HG02763 (cell line): ENCODE data around the gene MTG2.
A peak's percentile ranks its signal among the peaks of the same experiment; 100 is the strongest.

Source experiments
- ATAC-seq: cut with Tn5 transposase; IDR thresholded peaks from one replicate; pipeline ENCODE4 v1.9.1; 2021; ENCODE audit warnings: mild to moderate bottlenecking, moderate library complexity; ENCODE audit not compliant: unreplicated experiment

The MTG2 gene

DNA sequence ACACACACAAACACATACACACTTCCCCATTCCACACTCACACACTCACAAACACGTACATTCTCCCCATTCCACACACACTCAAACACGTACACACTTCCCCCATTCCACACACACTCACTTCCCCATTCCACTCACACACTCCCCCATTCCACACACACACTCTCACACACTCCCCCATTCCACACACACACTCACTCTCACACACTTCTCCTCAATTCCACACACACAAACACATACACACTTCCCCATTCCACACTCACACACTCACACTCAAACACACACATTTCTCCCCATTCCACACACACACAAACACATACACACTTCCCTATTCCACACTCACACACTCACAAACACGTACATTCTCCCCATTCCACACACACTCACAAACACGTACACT lies 46.8 kb downstream of the MTG2 start:
- ATAC-seq = no peak

DNA sequence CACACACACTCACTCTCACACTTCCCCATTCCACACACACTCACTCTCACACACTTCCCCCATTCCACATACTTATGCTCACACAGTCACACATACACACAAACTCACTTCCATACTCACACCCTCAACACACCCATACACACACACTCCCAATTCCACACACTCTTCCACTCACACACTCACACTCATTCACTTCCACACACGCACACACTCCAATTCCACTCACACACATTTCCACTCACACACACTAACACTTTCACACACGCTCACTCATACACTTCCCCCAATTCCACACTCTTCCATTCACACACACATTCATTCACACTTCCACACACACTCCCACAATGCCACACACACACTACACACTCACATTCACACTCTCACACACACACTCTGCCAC lies 47.4 kb downstream of the MTG2 start:
- ATAC-seq = no peak

DNA sequence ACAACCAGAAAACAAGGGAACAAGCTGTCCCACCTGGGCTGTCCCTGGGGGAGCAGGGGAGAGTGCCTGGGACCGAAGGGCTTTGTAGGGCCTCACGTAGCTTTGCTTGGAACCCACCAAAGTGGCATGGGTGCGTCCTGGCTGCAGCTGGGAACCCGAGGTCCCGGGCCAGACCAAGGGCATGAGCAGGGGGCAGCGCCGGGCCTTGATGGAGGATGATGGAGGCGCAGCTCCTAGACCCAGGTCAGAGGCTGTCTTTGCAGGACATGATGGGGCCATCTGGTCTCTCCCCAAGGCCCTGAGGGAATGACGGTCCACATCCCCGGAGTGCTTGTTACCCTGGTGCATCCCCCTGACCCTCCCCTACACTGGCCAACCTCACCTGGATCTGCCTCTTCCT lies 47.9 kb downstream of the MTG2 start:
- no peak for ATAC-seq

DNA sequence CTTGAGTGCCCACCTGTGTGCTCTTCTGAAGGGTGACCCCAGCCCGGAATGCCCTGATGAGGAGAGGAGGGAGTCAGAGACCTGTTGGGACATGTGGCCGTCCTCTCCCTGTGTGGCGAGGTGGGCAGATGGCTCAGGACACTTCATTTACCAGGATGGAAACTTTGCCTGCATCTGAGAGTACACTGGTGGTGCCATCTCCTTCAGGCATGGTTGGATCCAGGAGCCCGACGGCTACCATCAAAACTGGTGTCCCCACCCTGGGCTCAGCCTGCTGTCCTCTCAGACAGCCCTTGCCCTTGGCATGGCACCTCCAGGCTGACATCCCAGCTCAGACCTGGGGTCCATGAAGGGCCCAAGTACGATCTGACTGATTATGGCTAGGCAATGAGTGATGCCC lies 48.5 kb downstream of the MTG2 start:
- ATAC-seq = no peak

DNA sequence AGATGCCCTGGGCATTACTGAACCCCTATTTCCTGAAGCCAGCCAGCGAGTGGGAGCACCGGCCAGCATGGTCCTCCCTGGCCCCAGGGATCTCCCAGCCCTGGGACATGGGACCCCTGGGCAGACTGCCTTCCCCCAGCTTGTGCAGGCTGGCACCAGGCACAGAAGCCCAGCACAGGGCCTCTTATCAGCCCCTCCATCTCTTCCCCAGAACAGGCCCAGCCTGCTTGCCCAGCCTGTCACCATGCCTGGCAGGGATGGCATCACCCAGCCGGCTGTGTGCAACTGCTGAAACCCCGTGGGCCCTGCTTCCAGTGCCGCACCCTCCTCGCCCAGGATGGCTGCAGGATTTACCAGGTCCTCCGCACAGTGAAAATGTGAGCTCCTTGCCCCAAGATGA lies 49.4 kb downstream of the MTG2 start:
- no peak for ATAC-seq

DNA sequence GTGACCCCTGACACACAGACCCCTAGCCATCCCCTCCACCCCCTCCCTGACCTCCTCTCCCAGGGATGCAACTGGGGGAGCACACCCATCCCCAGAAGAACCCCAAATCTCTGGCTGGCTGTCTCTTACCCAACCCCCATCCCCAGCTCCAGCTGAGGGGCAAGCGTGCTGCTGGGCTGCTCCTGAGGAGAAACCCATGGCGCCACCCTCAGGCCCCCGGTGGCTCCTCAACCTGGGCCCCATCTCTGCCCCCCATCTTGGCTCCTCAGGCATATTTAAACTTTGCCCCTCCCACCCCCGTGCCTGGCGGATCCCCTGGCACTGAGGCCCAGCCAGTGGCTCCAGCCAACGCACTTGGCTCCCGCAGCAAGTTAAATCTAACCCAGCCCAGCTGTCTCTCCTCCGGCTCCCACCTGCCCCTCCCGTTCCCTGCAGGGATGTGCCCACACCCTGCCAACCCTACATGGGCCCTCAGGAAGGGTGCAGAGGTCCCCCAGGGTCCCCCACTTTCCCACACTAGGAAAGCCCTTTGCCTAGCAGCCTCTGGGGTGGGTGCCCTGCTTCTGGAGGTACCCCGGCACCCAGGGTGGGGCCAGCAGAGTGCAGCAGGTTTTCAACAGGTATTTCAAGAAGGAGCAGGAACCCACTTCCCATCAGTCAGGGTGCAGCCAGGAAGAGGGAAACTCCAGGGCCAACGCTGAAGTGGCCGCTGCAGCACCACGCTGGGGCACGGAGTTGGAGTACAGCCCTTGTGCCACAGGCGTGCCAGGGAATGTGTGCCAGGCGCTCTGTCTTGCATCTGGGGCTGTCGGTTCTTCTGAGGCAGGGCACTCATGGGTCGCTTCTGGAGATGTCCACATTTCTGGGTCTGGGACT lies 50.2 kb downstream of the MTG2 start:
- no peak for ATAC-seq

DNA sequence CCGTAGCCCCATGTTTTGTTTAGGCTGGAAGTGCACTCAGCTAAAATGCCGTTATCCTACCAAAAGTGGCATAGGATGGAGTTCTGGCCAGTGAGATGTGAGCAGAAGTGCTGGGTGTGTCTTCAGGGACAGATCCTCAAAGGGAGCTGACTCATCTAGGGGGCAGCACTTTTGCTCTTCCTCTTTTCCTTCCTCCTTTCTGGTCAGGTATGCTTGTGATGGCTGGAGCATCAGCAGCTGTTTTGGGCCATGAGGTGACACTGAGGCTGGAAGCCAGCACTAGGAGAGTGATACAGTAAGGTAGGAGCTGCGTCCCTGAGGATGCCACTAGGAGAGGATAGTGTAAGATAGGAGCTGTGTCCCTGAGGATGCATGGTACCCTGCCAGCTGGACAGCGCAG lies 50.9 kb downstream of the MTG2 start:
- ATAC-seq = no peak

DNA sequence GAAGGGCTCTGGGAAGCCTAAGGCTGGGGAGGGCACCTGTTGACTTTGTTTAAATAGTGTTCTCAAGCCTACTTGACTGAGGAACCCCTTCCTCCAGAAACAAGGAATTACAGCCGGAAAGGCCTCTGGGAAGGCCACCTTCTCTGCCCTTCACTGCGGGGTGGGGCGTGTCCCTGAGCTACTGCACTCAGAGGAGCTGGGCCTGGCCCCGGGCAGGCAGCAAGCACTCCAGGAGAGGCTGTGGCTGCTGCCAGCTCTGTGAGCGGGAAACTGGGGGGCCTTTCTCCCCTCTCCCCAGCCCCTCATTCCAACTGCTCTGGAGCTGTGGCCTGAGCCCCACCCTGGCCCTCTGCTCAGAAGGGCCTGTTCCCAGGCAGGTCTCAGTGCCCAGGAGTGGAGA lies 51.5 kb downstream of the MTG2 start:
- no peak for ATAC-seq

DNA sequence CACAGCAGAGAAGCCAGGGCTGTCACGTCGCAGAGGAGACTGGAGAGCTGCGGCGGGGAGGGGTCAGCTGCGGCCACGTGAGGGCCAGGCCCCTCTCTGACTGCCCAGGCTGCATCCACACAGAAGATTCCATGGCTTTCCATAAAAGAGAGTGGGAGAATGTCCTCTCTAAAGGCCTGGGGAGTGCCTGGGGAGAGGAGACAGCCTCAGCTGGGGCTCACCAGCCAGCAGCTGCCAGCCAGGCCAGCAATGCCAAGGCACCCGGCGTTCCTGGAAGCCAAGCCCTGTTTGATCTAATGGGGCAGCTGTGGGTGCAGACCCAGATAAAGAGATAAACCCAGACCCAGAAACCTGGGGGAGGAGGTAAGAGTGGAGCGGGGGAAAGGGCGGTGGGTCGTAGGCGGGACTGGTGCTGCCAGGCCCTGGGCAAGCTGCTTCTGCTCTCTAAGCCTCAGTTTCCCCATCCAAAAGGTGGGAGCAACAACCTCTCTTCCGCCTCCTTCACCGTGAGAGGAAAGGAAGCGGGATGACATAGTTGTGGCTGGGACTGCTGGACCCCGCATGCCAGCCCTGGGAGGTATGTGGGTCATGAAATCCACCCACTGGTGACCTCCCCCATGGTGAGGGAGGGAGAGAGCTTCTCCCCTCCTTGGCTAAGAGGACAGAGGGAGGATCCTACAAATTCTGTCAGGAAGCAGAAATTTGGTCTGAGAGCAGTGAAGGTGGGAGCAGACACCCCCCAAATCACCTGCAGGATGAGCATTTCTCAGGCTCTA lies 52.4 kb downstream of the MTG2 start:
- no peak for ATAC-seq

DNA sequence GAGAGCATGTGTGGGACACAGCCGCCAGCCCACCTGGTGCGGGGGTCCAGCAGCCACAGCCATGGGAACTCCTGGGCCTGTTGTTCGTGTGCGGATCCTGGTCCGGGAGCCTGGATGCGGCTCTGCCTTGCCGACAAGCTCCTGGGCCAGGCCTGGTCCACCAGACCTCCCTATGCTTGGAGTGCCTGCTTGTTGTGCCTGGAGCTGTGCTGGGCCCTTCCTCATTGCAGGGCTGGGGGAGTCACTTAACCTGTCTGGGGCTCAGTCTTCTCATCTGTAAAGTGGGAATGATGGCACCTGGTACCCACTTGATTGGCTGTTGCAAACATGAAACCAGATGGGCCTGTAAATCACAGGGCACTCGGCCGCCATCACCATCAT lies 52.9 kb downstream of the MTG2 start:
- no peak for ATAC-seq

DNA sequence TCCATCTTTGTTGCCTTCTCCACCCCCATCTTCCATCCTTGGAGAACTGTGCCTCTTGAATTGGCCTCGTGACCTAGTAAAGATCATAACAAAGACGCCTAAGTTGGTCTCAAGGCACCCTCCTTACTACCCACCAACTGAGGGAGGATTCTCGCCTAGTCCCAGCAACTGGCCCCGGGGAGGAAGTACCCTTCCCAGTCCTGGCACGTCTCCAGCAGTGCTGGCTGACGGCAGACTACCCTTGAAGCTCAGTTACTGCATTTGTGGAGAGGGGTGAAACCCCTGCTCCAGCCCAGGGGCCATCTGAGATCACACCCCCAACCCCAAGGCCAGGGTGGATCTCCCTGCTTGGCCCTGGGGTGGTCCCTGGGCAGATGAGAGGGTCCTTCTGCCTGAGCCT lies 53.4 kb downstream of the MTG2 start:
- ATAC-seq = no peak

DNA sequence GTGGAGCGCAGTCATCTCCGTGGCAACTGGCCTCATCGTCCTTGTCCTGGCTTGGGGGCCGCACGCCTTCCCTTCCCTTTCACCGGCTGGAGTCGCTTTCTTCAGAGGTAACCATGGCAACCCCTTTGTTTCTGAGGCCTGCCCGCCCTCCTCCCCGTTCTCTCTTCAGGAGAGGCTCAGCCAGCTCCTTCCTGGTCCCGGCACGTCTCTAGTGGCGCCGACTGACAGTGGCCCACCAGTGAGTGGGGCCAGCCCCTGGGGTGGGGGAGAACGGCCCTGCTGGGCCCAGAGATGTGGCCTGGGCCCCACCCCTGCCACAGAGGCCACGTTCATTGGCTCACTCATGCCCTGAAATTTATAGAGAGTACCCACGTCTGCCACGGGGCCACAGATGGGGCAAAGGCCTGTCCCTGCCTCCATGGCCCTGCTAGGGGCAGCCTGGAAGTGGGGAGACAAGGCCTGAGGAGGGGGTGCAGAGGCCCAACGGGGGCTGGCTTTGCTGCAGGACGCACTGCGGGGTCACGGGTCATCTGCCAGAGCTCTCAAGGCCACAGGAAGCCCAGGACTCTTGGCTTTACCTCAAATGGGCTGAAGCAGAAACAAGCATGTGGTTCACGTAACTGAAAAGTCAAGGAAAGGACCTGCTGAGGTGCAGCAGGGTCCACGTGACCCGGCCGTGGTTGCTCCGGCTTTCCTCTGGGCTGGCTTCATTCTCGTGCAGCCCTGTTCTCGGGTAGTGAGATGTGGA lies 54.1 kb downstream of the MTG2 start:
- ATAC-seq = no peak

DNA sequence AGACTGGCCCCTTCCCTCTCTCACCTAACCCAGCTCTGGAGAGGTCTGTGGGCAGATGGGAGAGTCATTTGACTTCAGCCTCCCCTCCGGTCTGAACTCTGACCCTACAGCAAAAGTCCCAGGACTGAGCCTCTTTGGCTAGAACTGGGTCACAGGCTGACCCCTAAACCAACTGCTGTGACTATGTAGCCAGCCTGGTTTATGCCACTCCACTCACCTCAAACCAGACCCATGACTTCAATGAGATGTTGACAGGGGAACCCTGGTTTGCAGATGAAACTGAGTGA lies 54.6 kb downstream of the MTG2 start:
- no peak for ATAC-seq

DNA sequence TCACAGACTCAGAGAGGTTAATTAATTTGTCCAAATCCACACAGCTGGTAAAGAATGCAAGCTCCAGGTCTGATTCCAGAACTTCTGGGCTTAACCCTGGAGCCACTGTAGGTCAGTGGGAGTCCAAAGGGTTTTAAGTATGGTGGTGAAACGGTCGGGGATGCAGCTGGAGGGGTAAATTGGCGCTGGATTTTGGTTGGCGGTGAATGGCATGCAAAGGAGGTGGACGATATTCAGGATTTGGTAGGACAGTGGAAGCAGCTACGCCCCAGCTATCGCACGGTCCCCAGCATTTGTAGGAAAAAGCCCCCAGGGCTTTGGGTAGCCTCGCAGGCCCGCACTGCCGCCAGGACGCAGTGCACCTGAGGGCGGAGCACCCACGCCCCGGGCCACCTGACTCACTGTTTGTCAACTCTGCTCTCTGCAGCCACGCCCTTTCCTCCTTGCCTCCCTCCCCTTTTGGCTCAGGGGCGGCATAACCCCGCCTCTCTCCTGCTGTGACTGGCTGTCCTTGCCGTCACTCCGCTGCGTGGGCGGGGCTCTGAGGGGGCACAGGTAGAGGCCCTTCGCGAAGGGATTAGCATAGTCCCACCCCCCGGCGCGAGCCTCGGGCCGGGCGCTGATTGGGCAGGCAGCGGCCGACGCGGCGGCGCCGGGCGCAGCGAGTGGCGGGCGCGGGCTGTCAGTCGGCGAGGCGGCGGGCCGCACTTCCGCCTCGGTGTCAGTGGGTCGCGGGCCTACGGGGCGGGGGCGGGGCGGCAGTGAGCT lies 55.2 kb downstream of the MTG2 start, which contains the start of gene OSBPL2:
TSS of gene OSBPL2 (plus strand) at position 721 of the 768 bp plus-strand sequence. CDS start 17,664 bp downstream, outside the sequence.
- peak; percentile 96 for ATAC-seq

DNA sequence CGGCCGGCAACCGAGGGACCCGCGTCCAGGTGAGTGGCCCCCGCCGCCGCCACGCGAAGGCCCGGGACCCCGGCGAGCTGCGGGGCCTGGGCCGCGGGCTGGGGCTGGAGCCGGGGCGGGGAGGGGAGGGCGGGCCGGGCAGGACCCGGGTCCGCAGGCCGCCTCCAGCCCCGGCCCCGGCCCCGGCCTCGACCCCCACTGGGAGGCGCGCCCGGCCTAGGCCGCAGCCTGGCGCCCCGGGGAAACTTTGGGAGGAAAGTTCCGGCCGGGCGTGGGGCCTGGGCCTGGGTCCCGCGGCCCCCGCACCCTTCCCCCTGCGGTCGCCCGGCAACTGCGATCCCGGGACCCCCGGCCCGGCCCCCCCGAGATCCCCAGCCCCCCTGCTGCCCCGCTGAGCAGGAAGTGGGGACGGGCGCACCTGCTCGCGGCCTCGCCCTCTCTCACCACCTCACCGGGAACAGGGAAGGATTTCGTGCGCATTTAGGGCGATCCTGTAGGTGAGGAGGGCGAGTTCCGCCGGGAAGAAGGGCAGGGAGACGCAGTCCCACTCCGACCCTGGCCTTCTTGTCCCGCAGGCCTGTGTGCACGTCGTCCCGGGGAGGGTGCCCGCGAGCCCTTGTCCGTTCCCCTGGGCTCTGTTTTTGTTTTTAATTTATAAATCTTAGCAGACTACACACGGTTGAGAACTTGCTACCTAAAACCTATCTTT lies 55.9 kb downstream of the MTG2 start:
- ATAC-seq = peak; percentile 4

DNA sequence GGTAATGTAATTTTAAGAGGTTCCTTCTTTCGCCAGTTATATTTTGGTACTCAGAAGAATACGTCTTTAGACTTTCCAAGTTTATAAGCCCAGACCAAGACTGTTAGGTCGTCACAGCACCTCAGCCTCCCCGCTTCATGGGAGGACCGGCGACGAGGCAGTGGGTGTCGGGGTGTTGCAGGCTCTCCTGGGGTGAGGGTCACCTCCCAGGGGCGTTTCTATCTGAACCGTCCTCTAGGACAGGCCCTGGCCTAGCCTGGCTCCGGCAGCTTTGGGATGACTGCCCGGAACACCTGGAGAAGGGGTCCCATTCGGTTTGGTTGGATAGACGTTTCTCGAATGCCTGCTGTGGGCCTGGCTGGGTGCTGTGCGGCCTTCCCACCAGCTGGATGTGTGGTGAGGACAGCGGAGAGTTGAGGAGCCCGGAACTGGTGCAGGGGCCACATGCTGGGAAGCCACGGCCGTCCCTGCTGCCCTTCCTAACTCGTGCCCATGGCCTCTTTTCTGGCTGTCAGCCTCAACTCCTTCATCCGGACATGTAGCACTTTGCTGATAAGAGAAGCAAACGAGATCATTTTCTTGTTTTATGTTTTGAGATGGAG lies 56.6 kb downstream of the MTG2 start:
- ATAC-seq = no peak

DNA sequence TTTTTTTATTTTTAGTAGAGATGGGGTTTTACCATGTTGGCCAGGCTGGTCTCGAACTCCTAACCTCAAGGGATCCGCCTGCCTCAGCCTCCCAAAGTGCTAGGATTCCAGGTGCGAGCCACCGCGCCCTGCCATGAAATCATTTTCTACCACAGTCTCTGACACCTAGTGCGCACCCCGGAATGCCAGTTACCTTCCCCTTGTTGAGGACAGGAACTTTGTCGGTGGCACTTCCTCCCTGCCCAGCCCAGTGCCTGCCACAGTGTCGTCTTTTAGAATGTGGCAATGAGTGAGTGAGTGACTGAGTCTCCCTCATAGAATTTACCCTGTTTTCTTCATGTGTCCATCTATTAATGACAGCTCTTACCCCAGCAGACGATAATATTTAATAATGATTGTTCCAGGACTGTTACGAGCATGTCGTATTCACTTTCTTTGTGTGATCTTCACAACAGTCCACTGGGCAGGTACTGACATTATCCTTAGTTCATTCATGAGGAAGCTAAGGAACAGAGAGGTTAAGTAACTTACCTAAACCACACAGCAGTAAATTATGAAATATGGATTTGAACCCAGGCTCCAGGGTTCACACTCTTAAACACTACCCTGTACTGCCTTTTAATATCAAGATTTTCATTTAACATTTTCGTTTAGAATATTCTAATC lies 57.3 kb downstream of the MTG2 start:
- ATAC-seq = no peak

DNA sequence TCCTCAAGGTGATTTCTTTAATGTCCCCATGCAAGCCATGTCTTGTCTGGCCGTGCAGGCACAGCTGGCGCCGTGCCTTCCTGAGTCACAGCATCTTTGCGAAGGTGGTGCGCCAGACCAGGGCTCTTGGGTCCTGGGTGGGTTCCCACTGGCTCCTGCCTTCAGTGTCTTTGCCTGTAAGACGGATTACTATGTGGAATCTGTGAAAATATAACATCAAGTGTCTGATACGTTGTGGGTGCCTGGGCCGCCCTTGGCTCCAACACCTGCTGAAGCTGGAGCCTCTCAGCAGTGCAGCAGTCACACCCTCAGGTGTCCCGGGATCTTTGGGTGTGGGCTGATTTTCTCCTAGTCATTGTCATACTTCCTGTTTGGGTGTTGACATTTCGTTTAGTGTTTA lies 58.7 kb downstream of the MTG2 start:
- no peak for ATAC-seq

DNA sequence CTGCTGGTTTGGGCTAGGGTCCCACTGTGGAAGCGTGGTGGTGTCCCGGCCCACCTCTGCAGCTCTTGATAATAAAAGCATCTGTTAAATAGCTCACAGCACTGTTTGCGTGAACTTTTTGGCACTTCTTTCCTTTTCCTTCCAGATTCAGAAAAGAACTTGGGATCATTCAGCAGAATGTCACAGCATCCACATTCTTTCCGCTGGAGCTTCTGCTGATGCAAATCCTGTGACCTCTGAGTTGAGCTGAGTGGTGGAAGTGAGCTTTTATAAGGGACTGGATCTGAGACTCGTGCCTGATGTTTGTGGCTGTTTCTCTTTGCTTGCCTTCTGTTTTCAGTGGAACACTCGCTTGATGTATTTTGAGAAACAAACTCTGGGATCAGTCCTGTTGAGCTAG lies 59.3 kb downstream of the MTG2 start:
- ATAC-seq = no peak
